ENCODE results near the gene GNB2. TPM values are rescaled to one million over a fixed set of nuclear protein-coding genes. Genes with fewer than 3 reads are reported as not detected.

GNB2 gene
- total and polyA plus RNA-seq, 2 of the 13 experiments (the other 11 are each of a cell fraction or from before 2014, with no cell fraction given): 48.3 to 67.1 TPM

GRCh38 chr7:100705320-100705752, 31.8 kb downstream of the GNB2 start (continued):
- peak; percentile 86 for TF ChIP-seq ZNF275 (CRISPR knock-in tag; IDR thresholded peaks at IDR 0.05; ENCODE audit: borderline replicate concordance)
- no peak for TF ChIP-seq ZNF644 (CRISPR knock-in tag; IDR thresholded peaks at IDR 0.05; ENCODE audit: low read depth)
- peak; percentile 43; the same call in 1 of the 2 replicates for TF ChIP-seq IRF9 (CRISPR knock-in tag; IDR thresholded peaks at IDR 0.05; ENCODE audit: borderline replicate concordance)
- no peak for TF ChIP-seq PTBP1 (IDR thresholded peaks at IDR 0.05; ENCODE audit: low read depth, low read length, poor library complexity, severe bottlenecking)
- peak; percentile 59; the same call in 1 of the 2 replicates for TF ChIP-seq FOXO1 (CRISPR knock-in tag; IDR thresholded peaks at IDR 0.05)
- peak; percentile 11; the same call in 1 of the 2 replicates for TF ChIP-seq ZNF839 (CRISPR knock-in tag; IDR thresholded peaks at IDR 0.05; ENCODE audit: borderline replicate concordance)
- peak; percentile 88; the same call in 1 of the 2 replicates for TF ChIP-seq ZNF383 (CRISPR knock-in tag; IDR thresholded peaks at IDR 0.05; ENCODE audit: borderline replicate concordance)
- TF ChIP-seq KDM3A (CRISPR knock-in tag; IDR thresholded peaks at IDR 0.05; ENCODE audit: low read depth): no peak
- 0 out of 2 replicates have a peak, but pooled peaks have one; percentile 22 for TF ChIP-seq TGIF2 (CRISPR knock-in tag; IDR thresholded peaks at IDR 0.05)
- TF ChIP-seq ZFAT (CRISPR knock-in tag; conservative IDR thresholded peaks at IDR 0.05): no peak
- no peak for TF ChIP-seq IKZF1 (IDR thresholded peaks at IDR 0.05)
- 0 out of 2 replicates have a peak, but pooled peaks have one; percentile 90 for TF ChIP-seq GLI4 (CRISPR knock-in tag; IDR thresholded peaks at IDR 0.05; ENCODE audit: borderline replicate concordance)
- TF ChIP-seq ZNF446 (CRISPR knock-in tag; IDR thresholded peaks at IDR 0.05): peak; percentile 84
- peak; percentile 85 for TF ChIP-seq RAD21 (CRISPR knock-in tag; IDR thresholded peaks at IDR 0.05)
- TF ChIP-seq MIER3 (CRISPR knock-in tag; IDR thresholded peaks at IDR 0.05; ENCODE audit: borderline replicate concordance): 0 out of 2 replicates have a peak, but pooled peaks have one; percentile 21
- peak; percentile 24 for TF ChIP-seq SKI (IDR thresholded peaks at IDR 0.05; ENCODE audit: partially characterized antibody)
- TF ChIP-seq SP2 (CRISPR knock-in tag; IDR thresholded peaks at IDR 0.05): 0 out of 2 replicates have a peak, but pooled peaks have one; percentile 18
- TF ChIP-seq MAF1 (CRISPR knock-in tag; IDR thresholded peaks at IDR 0.05; ENCODE audit: borderline replicate concordance): no peak
- TF ChIP-seq SALL2 (CRISPR knock-in tag; IDR thresholded peaks at IDR 0.05): 0 out of 2 replicates have a peak, but pooled peaks have one; percentile 3
- TF ChIP-seq ZNF34 (CRISPR knock-in tag; IDR thresholded peaks at IDR 0.05; ENCODE audit: borderline replicate concordance): peak; percentile 98
- TF ChIP-seq ZNF678 (CRISPR knock-in tag; IDR thresholded peaks at IDR 0.05): no peak
- peak; percentile 63; the same call in 1 of the 2 replicates for TF ChIP-seq FOXJ3 (CRISPR knock-in tag; IDR thresholded peaks at IDR 0.05; ENCODE audit: borderline replicate concordance)
- 0 out of 2 replicates have a peak, but pooled peaks have one; percentile 17 for TF ChIP-seq MEF2D (CRISPR knock-in tag; IDR thresholded peaks at IDR 0.05)
- TF ChIP-seq LBX2 (CRISPR knock-in tag; IDR thresholded peaks at IDR 0.05; ENCODE audit: borderline replicate concordance): 0 out of 2 replicates have a peak, but pooled peaks have one; percentile 11
- 0 out of 2 replicates have a peak, but pooled peaks have one; percentile 11 for TF ChIP-seq BATF2 (CRISPR knock-in tag; IDR thresholded peaks at IDR 0.05)
- 0 out of 2 replicates have a peak, but pooled peaks have one; percentile 4 for TF ChIP-seq ZNF878 (CRISPR knock-in tag; IDR thresholded peaks at IDR 0.05)
- TF ChIP-seq FOXA3 (CRISPR knock-in tag; IDR thresholded peaks at IDR 0.05): peak; percentile 38; the same call in 1 of the 2 replicates
- peak; percentile 66; the same call in 1 of the 2 replicates for TF ChIP-seq ZNF326 (CRISPR knock-in tag; IDR thresholded peaks at IDR 0.05; ENCODE audit: borderline replicate concordance)
- TF ChIP-seq STAG1 (CRISPR knock-in tag; IDR thresholded peaks at IDR 0.05): peak; percentile 89
- 0 out of 2 replicates have a peak, but pooled peaks have one; percentile 8 for TF ChIP-seq NFE2 (CRISPR knock-in tag; IDR thresholded peaks at IDR 0.05)
